HG03064 (cell line): ENCODE data around the gene OVAAL.
"Not testable (repeated sequence)": the region's sequence is repeated elsewhere in the genome, so short reads cannot be mapped to it uniquely, and the experiment has no call there.

Experiments used
- ATAC-seq: cut with Tn5 transposase; IDR thresholded peaks from one replicate; pipeline ENCODE4 v1.9.1; 2021; ENCODE audit warnings: low read depth; ENCODE audit not compliant: unreplicated experiment

Gene OVAAL

GRCh38 chr1:180540697-180541594 is 17.8 kb upstream of the OVAAL start:
- ATAC-seq: no peak

GRCh38 chr1:180542113-180542837 is 16.5 kb upstream of the OVAAL start:
- ATAC-seq: no peak

- no peak for ATAC-seq
Measured at GRCh38 chr1:180542838-180543145, 16.0 kb upstream of the OVAAL start.

- ATAC-seq: no peak
Measured at GRCh38 chr1:180544050-180544449, 14.7 kb upstream of the OVAAL start.

- ATAC-seq: no peak
Measured at GRCh38 chr1:180545991-180546390, 12.8 kb upstream of the OVAAL start.

- ATAC-seq: no peak
Measured at GRCh38 chr1:180548686-180549317, 10.0 kb upstream of the OVAAL start.

DNA sequence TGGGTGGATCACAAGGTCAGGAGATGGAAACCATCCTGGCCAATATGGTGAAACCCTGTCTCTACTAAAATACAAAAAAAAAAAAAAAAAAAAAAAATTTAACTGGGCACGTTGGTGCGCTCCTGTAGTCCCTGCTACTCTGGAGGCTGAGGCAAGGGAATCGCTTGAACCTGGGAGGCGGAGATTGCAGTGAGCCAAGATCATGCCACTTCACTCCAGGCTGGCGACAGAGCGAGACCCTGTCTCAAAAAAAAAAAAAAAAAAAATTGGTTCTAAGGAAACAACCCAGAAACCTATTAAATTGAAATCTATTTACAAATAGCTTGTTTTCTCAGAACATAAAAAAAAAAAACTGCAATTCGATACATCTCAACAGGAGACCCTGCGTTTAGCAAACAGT is 9.0 kb upstream of the OVAAL start:
- ATAC-seq: not testable (repeated sequence)

DNA sequence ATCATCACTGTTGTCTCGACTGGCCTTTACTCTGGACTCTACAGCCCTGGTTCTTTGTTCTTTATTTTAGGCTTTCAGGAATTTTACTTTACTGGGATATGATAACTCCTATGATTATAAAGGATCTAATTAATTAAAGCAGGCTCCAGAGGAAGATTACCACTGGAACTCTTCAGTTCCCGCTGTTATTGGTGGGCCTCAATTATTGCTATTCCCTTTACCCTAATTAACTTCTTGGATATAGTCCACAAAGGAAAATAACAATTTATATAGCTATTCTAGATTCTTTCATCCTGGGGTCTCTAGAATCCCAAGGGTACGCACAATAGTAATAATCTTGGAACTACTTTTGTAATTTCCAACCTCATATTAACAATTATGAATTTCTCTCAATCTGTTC is 8.5 kb upstream of the OVAAL start:
- no peak for ATAC-seq

GRCh38 chr1:180551997-180552396 is 6.8 kb upstream of the OVAAL start:
- ATAC-seq: no peak

DNA sequence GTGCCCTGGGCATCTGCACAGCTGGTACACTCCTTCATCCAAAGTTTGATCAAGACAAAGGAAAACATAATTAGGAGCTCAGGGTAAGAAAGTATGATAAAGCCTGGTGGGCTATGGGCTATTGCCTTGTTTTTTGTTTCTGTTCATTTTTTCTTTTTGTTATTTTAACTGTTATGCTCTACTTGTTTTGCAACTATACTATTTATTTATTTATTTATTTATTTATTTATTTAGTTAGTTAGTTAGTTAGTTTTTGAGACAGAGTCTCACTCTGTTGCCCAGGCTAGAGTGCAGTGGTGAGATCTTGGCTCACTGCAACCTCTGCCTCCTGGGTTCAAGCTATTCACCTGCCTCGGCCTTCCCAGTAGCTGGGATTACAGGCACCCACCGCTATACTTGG is 5.7 kb upstream of the OVAAL start:
- not testable (repeated sequence) for ATAC-seq

DNA sequence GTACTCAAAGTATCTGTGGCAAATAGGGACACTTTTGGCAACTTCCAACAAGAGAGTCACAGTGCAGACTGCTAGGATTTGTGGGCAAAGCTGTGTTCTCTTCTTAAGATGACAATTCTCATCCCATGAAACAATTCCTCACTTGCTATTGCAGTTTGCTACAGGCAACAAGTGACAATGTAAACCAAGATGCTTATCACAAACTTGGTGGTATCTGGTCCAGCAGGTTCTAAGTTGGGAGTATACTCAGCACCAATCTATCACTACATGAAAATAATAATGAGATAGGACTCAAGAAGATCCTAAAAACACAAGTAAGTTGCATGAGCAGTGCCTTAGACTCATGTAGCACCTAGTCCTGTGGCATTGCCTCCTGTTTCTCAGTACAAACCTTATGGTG is 3.4 kb upstream of the OVAAL start:
- no peak for ATAC-seq

GRCh38 chr1:180560200-180560867 is 1.6 kb downstream of the OVAAL start:
- ATAC-seq: no peak

DNA sequence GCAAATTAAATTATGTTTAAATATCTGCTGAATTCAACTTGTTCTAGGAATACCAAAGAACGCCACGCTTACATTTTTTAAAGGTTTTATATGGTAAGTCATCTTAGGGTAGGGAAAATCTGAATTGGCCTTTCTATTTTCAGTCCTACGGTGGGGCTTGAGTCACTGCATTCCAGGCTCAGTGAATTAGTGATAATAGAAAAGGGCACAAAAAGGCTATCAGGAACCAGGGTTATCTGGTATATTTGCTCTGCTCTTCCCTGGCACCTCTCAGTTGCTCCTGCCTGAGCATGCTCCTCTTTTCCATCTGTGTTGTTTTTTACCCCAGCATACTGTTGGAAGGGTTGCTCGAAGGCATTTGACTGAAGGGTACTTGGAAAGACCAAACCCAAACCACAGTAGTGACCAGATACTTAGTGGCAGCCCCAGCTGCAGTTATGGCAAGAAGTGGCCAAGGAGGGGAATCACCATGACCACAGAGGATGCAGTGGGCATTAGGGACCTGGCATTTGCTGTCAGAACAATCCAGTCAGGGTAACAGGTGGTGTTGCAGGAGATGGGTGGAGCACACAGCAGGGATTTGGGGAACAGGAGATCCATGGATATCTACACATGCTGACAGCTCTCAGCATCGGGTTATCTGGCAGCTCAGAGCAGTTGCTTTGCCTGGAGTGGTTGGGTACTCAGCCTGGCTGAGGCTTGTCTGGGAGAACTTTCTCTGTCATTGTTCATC is 2.3 kb downstream of the OVAAL start:
- no peak for ATAC-seq

- no peak for ATAC-seq
Measured at GRCh38 chr1:180562640-180563025, 3.9 kb downstream of the OVAAL start.

DNA sequence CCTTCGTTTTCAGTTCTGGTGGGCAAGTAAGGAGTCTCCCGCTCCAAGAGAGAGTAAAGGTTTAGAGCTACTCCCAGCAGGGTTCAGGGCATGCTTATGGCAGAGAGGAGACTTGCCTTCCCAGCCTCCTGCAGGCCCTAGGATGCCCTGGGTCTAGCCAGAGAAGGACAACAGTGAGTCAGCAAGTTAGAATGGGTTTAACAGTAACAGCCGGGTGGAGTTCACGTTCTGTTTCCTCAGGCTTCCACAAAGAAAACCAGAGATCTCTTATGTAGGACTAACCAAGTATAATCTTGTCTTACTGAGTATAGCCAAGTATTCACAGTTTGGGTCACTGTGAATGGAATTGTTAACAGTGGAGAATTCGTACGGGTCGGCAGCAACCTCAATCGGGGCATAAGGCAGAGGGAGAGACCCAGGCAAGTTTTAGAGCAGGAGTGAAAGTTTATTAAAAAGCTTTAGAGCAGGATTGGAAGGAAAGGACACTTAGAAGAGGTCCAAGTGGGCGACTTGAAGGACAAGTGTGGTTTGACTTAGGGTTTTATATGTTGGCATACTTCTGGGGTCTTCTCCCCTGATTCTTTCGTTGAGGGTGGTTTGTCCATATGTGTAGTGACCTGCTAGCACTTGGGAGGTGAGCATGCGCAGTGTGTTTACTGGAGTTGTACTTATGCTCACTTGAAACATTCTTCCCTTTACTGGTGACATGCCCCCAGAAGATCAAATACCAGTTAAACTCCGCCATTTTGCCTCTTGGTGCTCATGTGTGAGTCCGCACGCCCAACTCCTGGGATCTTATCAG is 4.5 kb downstream of the OVAAL start:
- ATAC-seq: no peak

- ATAC-seq: no peak
Measured at GRCh38 chr1:180565121-180565871, 6.5 kb downstream of the OVAAL start.

GRCh38 chr1:180566026-180566425 is 7.3 kb downstream of the OVAAL start:
- ATAC-seq: no peak

DNA sequence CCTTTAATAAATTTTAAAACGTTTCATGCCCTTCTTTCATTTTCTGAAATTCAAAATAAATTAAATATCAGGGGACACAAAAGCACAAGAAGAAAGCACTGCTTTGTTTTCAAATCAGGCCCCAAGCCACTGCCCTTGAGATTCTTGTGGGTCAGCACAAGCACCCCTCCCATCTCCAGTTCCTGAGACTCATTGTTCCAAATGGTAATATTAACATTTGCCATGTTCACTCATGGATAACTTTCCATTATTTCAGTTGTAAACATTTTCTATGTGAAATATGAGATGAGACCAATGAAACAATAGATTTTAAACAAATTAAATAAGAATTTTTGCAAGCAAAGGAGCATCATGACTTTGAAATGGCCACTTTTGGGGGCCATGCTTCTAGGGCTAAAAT is 7.7 kb downstream of the OVAAL start:
- ATAC-seq: no peak

- no peak for ATAC-seq
Measured at GRCh38 chr1:180567654-180568053, 8.9 kb downstream of the OVAAL start.
